Measurements from ENCODE around the gene CPLX3. TPM values are rescaled to one million over a fixed set of nuclear protein-coding genes. Genes with fewer than 3 reads are reported as not detected.

Gene CPLX3
- 0.32 TPM for total RNA-seq (ENCODE audit: unreplicated experiment)
- long read RNA-seq = 0 reads

DNA sequence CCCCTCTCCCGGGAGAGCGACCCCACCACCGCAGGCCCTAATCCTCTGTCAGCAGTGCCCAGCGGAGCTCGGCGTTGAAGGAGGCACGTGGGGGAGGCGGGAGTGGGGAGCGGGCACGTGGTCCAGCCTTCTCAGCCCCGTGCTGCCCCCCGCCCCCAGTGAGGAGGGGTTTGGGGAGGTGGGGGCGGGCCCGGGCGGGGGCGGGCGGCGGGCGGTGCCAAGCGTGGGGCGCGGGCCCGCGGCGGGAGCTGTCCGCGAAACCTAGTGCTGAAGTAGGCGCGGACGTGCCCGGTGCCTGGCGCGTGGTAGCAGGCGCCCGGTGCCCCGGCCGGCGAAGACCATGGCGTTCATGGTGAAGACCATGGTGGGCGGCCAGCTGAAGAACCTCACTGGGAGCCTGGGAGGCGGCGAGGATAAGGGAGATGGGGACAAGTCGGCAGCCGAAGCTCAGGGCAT is at the start of gene CPLX3:
CPLX3 (plus strand) TSS at position 264 of the 456 bp plus-strand sequence; CDS start at position 341, 77 bp downstream.
- H3K4me1 Mint-ChIP-seq (ENCODE audit: low read depth, unreplicated experiment) = peaks cover 55% of the 10 kb centered on the region
- H3K9me3 Mint-ChIP-seq (ENCODE audit: unreplicated experiment) = peaks cover 6% of the 10 kb centered on the region
- peak within 1 kb of the TSS; percentile 20 for H3K4me3 Mint-ChIP-seq (ENCODE audit: unreplicated experiment)
- no peak for TF ChIP-seq CTCF (IDR thresholded peaks at IDR 0.05; ENCODE audit: partially characterized antibody, unreplicated experiment)
- no peak within 1 kb of the TSS for H3K27ac Mint-ChIP-seq (ENCODE audit: unreplicated experiment)
- DNase-seq = no peak
- peaks cover 3% of the 10 kb centered on the region for H3K27me3 Mint-ChIP-seq (ENCODE audit: unreplicated experiment)
- H3K36me3 Mint-ChIP-seq (ENCODE audit: unreplicated experiment) = no peaks in the 10 kb centered on the region

DNA sequence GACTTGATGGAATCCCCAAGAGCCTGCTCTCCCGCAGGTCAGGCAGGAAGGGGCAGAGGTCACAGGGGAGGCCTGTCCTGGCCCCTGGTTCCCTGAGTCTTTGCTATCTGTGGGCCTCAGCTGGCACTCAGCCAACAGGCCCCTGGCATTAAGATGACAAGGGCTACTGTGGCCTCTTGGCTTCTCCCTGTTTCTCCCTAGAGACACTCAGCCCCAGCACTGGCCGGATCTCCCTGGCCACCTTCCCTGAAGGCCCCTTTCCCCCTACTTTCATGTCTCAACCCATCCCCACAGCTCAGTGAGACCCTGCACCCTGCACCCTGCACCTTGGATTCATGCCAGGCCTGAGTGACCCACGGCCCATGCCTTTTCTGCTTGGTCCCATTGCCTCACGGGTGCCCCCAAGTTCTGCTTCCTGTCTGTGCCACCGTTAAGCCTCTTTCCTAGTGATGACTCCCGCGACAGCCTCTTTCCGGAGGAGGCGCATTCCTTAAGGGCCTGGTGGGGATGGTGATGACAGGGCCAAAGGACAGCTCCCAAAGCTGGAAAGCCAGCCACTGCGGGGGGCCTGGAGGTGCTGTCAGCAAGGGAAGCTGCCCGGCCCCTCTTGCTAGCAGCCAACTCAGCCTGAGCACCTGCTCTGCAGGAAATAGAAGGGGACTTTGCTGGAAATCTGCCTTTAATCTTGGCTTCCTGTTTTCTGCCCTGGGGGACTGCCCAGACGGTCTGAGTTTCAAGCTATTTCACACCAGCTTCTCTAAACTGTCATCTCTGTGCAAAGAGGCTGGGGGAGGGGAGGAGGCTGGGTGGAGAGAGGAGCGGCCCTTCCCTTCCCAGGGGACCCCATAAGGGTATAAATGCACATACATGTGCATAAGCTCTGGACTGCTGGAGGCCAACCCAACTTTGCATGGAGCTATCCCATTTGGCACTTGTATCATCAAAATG is 49.3 kb upstream of the CPLX3 start:
- peak overlapping the region; percentile 47 for H3K4me3 Mint-ChIP-seq (ENCODE audit: unreplicated experiment)
- H3K27me3 Mint-ChIP-seq (ENCODE audit: unreplicated experiment) = peaks cover 11% of the 10 kb centered on the region
- H3K4me1 Mint-ChIP-seq (ENCODE audit: low read depth, unreplicated experiment) = peaks cover 20% of the 10 kb centered on the region
- H3K9me3 Mint-ChIP-seq (ENCODE audit: unreplicated experiment) = peaks cover 1% of the 10 kb centered on the region
- no peaks in the 10 kb centered on the region for H3K36me3 Mint-ChIP-seq (ENCODE audit: unreplicated experiment)
- DNase-seq = no peak
- H3K27ac Mint-ChIP-seq (ENCODE audit: unreplicated experiment) = no peak overlapping the region
- no peak for TF ChIP-seq CTCF (IDR thresholded peaks at IDR 0.05; ENCODE audit: partially characterized antibody, unreplicated experiment)

- H3K27ac Mint-ChIP-seq (ENCODE audit: unreplicated experiment) = peak overlapping the region; percentile 60
- peak overlapping the region; percentile 41 for H3K4me3 Mint-ChIP-seq (ENCODE audit: unreplicated experiment)
These were observed 48.4 kb upstream of the CPLX3 start for GRCh38 chr15:74777769-74778598.

GRCh38 chr15:74778599-74778970 is 47.8 kb upstream of the CPLX3 start:
- Mint-ChIP-seq H3K27me3 (ENCODE audit: unreplicated experiment) (peaks cover 9% of the 10 kb centered on the region), H3K27ac (ENCODE audit: unreplicated experiment) (no peak overlapping the region), H3K4me3 (ENCODE audit: unreplicated experiment) (no peak overlapping the region), H3K36me3 (ENCODE audit: unreplicated experiment) (no peaks in the 10 kb centered on the region), H3K9me3 (ENCODE audit: unreplicated experiment) (peaks cover 1% of the 10 kb centered on the region), H3K4me1 (ENCODE audit: low read depth, unreplicated experiment) (peaks cover 23% of the 10 kb centered on the region)
- DNase-seq = no peak
- no peak for TF ChIP-seq CTCF (IDR thresholded peaks at IDR 0.05; ENCODE audit: partially characterized antibody, unreplicated experiment)

More at GRCh38 chr15:74777769-74778598, 48.4 kb upstream of the CPLX3 start:
- TF ChIP-seq CTCF (IDR thresholded peaks at IDR 0.05; ENCODE audit: partially characterized antibody, unreplicated experiment) = no peak
- Mint-ChIP-seq H3K27me3 (ENCODE audit: unreplicated experiment) (peaks cover 10% of the 10 kb centered on the region), H3K4me1 (ENCODE audit: low read depth, unreplicated experiment) (peaks cover 20% of the 10 kb centered on the region), H3K9me3 (ENCODE audit: unreplicated experiment) (peaks cover 1% of the 10 kb centered on the region), H3K36me3 (ENCODE audit: unreplicated experiment) (no peaks in the 10 kb centered on the region)
- DNase-seq = no peak
